Lung microvascular endothelial cell (primary cell): Measurements from ENCODE around the gene ARPC1B. TPM values are rescaled to one million over a fixed set of nuclear protein-coding genes. Genes with fewer than 3 reads are reported as not detected.
"Not testable (repeated sequence)": the region's sequence is repeated elsewhere in the genome, so short reads cannot be mapped to it uniquely, and the experiment has no call there.

Experiments used
- DNase-seq, 2 donors: peaks; one replicate each; pipeline versions ENCODE4 v3.0.0 to v3.0.0-alpha.2; 2010; ENCODE audit warnings: low read depth in 2 of 2
- total RNA-seq: library from RNA; depleted of rRNA; stranded (reverse); fragments of >200 nt; gene quantifications from 2 replicates; pipeline ENCODE4 v1.2.1, GENCODE V29; 2014

The ARPC1B gene
- total RNA-seq, 1 donor from 2014 or later = 275 TPM

- DNase-seq = no peak
Measured at GRCh38 chr7:99368750-99369389, 5.7 kb upstream of the ARPC1B start.

DNA sequence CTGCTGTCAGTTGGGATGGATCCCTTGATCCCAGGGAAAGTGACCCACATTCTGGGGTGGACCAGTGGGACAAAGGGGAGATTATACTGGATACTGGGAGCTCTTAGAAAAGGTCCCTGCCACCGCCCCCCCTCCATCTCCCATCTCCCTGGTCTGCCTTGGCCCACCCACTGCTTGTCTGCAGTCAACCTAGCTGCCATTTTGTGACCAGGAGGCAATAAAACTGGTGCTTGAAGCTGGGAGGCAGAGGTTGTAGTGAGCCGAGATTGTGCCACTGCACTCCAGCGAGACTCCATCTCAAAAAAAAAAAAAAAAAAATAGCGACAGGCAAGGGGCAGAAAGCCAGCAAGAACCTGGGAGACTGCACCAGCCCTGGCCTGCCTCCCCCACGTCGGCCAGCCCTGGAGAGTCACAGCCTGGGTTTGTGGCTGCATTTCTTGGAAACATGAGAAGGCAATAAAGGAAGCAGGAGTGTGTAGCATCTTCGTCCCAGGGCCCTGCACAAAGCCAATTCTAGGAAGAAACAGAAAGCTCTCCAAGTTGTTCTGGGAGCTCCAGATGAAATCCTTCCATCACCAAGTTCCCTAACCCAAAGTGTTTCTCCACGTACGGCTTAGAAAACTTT lies 4.7 kb upstream of the ARPC1B start:
- DNase-seq = no peak

DNA sequence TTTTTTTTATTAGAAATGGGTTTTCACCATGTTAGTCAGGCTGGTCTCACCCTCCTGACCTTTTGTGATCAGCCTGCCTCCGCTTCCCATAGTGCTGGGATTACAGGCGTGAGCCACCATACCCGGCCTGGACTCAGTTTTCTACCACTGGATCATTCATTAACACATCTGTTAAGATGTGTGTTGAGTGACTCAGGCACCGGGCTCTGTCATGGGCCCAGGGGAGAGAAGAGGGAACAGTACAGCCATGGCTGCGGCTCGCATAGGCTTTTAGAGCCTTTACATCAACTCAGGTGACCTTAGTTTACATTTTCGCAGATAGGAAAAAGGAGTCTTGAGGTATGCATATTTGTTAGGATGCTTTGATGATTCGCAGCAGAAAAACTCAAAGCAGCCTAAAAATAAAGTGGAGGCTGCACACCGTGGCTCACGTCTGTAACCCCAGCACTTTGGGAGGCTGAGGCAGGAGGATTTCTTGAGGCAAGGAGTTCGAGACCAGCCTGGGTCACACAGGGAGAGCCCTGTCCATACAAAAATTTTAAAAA lies 3.1 kb upstream of the ARPC1B start:
- no peak for DNase-seq

DNA sequence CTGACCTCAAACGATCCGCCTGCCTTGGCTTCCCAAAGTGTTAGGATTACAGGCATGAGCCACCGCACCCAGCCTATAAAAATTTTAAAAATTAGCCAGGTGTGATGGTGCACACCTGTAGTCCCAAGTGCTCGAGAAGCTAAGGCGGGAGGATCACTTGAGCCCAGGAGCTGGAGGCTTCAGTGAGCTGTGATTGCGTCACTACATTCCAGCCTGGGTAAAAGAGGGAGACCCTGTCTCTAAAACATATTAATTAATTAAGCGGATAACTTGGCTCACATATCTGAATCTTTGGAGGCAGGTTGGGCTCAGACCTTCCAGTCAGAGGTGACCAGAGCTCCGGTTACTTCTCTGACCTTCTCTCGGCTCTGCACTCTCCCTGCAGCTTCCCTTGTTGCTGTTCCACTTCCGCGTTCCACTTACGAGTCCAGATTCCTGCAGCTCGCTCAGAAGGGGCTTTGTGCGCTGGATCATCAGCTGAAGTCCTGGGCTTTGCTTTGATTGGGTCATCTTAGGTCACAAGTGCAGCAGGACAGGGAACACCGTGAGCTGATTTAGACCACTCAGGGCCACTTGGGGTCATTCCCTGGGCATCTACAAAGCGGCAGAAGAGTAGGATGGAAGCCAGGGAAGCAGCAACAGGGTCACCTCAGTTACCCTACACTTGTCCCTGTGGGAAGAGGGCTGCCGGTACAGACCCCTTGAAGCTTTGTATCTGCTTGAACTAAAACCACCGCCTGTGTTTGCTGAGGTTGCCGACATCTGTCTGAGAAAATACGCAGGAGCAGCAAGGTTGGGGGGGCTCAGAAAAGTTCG lies 2.0 kb upstream of the ARPC1B start:
- peak in 1 of 2 donors; percentile 52 for DNase-seq

DNA sequence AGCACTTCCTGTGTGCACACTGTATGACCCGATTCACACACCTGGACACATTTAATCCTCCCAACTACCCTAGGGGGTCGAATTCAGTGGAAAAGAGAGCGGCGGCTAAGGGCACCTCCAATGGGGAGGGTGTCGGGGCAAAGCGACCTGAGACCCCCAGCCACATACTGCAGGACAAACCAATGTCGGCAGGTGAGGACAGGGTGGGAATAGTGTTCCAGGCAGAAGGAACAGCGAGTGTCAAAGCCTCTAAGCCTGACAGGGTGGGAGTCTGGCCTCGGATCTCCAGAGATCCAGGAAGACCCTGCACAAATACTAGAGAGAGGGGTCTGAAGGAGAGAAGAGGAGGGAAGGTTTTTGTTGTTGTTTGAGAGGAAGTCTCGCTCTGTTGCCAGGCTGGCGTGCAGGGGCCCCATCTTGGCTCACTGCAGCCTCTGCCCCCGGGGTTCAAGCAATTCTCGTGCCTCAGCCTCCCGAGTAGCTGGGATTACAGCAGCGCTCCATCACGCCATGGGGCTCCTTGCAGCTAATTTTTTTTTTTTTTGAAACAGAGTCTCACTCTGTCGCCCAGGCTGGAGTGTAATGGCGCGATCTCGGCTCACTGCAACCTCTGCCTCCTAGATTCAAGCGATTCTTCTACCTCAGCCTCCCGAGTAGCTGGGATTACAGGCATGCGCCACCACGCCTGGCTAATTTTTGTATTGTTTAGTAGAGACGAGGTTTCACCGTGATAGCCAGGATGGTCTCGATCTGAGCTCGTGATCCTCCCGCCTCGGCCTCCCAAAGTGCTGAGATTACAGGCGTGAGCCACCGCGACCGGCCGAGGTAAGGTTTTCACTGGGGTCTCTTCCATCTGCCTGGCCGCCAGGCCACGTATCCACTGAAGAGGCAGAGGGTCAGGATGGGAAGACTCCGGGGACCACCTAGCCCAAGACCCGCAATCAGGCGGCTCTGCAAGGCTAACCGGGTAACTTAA lies 1.2 kb upstream of the ARPC1B start:
- no peak for DNase-seq

DNA sequence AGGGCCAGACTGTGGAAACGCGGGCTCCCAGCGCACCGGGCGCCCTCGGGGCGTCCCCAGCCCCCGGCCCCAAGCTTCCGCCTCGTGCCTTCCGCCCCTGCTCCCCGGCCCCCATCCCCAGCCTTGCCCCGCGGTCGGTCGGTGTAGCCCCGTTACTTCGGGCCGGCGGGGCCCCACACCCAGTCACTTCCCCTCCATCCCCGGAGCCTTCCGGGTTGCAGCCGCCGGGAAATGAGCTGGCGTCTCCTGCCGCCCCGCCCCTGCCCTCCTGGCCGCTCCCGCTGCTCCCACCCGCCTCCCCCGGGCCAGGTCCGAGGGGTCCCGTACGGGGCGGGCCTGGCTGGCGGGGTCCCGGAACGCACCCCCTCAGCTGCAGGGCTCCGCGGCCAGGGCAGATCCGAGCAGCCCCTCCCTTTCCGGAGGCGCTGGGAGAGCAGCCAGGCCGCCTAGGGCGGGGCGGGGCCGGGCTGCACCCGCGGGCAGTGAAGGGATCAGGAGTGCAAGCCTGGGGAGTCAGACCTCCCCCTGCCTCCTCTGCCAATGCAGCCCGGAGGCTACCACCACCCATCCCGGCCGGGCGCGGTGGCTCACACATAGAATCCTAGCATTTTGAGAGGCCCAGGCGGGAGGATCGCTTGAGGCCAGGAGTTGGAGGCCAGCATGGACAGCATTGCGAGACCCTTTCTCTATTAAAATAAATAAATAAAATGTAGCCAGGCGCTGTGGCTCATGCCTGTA lies 709 bp downstream of the ARPC1B start:
- DNase-seq = peak; percentile 75 to 83

- DNase-seq = peak; percentile 71 to 99
Measured at GRCh38 chr7:99379043-99379577, 4.6 kb downstream of the ARPC1B start.

GRCh38 chr7:99379693-99380031 lies 5.1 kb downstream of the ARPC1B start:
- not testable (repeated sequence) for DNase-seq

DNA sequence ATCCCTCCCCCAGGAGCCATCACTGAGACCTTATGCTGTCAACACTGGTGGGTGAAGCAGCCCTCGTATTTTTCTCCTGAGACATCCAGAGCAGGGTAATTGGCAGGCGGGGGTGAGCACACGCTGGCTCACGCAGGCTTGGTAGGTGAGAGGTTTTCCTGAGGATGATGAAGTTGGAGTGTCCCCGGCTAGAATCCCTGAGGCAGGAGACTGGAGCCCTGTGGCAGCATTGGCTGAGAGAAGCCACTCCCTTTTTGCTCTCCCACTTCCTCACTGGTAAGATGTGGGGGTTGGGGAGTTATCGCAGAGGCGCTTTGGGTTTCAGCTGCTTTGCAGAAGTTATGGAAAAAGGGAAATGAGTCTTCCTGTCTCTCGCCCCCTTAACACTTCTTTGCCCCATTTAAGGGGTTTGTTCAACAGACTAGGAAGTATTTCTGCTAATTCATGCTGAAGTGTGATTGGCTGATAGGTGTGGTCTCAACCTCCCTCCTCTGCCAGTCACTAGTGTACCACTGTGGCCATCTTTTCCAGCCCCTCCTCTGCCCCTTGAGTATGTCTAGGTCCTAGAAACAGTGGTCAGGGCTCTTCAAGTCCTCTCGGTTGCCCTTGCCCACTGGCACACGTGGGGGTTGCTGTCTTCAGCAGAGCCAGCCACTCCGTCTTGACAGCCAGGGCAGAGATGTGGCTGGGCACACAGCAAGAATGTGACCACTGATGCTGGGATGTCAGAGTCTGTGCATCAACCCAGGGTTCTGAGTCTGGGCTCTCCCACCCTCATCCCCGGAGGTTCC lies 5.7 kb downstream of the ARPC1B start:
- peak in 1 of 2 donors; percentile 79 for DNase-seq

- DNase-seq = peak in 1 of 2 donors; percentile 41
Measured at GRCh38 chr7:99380823-99381663, 6.5 kb downstream of the ARPC1B start.

DNA sequence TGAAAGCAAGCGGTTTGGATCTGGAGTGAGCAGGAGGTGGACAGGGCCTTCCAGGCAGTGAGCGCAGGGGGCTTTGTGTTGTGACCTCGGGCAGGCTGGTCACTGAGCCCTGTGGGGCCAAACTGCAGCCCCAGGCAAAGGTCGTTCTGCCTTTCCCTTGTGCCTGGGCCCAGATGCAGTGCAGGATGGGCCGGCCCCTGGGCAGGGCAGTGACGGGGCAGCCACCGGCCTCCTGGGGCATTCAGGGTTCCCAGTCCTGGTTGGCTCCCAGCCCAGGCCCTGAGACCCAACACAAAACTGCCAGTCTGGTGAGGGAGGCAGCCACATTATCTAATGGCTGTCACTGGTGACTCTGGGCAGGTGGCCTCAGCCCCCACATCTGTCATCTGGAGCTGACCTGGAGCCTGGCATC lies 7.1 kb downstream of the ARPC1B start:
- no peak for DNase-seq

- DNase-seq = no peak
Measured at GRCh38 chr7:99383203-99383602, 8.7 kb downstream of the ARPC1B start.

DNA sequence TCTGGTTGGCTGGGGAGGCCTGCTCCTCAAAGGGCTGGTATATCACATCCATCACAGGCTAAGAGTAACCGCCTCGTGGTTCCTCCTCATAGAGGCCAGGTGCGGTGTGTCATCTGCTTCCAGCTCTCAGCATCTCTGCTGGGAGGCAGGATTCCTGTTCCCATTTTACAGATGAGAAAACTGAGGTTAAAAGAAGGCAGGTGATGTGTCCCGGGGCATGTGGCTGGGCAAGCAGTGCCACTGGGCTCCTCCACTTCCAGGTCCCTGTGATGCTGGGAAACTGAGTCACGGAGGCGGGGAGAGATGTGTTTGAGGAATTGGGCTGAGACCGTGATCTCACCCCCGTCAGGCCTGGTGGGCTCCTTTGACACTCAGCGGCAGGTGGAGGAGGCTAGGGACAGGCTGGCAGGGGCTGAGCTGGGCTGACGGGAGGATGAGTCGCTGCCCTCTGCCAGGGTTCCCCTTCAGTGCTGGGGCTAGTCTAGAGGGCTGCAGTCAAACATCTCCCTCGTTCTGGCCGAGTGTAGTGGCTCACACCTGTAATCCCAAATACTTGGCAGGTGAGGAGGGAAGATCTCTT lies 9.4 kb downstream of the ARPC1B start:
- no peak for DNase-seq

DNA sequence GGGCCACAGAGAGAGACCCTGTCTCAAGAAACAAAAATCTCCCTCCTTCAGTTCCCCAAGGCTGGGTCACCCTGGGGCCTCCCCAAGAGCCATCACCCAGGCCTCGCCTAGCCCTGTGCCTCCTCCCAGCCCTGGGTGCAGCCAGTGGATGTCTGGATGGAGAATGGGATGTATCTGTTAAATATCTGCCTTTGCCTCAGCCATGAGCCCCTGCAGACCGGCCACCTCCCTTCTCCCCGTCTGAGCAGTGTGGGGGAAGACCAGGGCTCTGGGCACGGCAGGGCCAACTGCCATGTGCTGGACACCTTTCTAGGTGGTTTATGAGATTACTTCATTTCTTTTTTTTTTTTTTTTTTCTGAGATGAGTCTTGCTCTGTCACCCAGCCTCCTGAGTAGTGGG lies 10.0 kb downstream of the ARPC1B start:
- no peak for DNase-seq

- DNase-seq = no peak
Measured at GRCh38 chr7:99385564-99385963, 11.0 kb downstream of the ARPC1B start.

GRCh38 chr7:99386584-99387238 lies 12.2 kb downstream of the ARPC1B start:
- DNase-seq = peak; percentile 68 to 71

GRCh38 chr7:99387239-99387635 lies 12.7 kb downstream of the ARPC1B start:
- not testable (repeated sequence) for DNase-seq

DNA sequence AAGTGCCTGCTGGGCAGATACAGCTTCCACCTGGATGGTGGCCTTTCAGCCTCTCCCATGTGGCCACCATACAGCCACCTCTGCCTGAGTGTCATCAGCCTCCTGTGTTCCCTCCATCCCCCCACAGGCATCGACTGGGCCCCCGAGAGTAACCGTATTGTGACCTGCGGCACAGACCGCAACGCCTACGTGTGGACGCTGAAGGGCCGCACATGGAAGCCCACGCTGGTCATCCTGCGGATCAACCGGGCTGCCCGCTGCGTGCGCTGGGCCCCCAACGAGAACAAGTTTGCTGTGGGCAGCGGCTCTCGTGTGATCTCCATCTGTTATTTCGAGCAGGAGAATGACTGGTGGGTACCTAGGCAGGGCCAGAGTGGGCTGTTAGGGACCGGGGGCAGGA lies 13.4 kb downstream of the ARPC1B start:
- DNase-seq = no peak
